PC-3 (cell line): ENCODE results near the gene PNCK.

Experiments used
- CTCF ChIP-seq: fragments of 300-600 bp; sonication (generic); conservative IDR thresholded peaks from 2 replicates; pipeline ENCODE4 v1.5.1; 2017; ENCODE audit warnings: antibody characterized with exemption, low read depth, mild to moderate bottlenecking, low read length
- EZH2 ChIP-seq: fragments of 300-600 bp; sonication (generic); IDR thresholded peaks from one replicate; pipeline ENCODE4 v1.6.1; 2017; ENCODE audit warnings: antibody characterized with exemption, mild to moderate bottlenecking, low read length; ENCODE audit not compliant: unreplicated experiment

GRCh38 chrX:153681175-153681574 is 7.6 kb upstream of the PNCK start:
- TF ChIP-seq CTCF = no peak
- no peak for TF ChIP-seq EZH2
